Stromal cell of bone marrow (primary cell): ENCODE measurements around the gene RAC2.
A peak's percentile ranks its signal among the peaks of the same experiment; 100 is the strongest.
"Not testable (repeated sequence)": the region's sequence is repeated elsewhere in the genome, so short reads cannot be mapped to it uniquely, and the experiment has no call there.

Experiments
- DNase-seq: peaks from one replicate; pipeline ENCODE4 v3.0.0-alpha.2; 2012; ENCODE audit warnings: low read depth

Gene RAC2

DNA sequence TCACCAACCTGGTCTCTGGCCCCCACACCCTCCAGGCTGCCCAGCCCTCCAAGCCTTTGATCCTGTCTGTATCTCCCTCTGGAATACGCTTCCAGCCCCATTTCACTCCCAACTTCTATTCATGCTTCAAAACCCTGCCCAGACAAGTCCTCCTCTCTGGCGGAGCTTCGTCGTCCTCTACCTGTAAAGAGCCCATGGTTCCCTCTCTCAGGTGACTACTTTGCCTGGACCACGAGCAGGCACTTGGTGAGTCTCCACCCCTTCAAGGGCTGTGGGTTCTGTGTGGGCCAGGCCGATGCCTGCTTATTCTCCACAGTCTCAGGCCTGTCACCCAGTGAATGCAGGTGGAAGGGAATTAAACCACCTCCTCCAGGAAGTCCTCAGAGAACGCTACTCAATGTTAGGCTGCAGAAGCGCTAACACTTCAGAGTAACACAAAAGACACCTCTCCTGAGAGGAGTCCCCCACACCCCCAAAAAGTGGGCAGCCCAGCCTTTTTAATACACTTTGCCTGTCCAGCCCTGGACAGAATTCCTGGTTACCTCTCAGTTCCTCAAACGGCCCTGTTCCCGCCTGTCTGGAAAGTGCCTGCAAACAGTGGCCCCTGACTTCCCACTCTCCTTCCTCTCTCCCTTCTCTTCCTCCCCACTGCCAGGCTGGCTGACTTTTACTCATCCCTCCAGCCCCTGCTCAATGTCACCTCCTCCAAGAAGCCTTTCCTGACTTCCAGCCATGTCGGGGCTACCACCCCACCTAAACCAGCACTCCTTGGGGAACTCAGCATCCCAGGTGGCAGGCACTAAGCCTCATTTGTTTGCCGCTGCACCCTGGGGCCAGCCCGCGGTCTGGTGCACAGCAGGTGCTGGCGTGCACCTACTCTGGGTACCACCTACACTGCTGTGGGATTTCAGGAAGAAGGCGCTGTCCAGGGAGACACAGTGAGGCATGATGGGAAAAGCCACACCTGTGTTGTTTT is 9.0 kb downstream of the RAC2 start:
- DNase-seq, result no peak

DNA sequence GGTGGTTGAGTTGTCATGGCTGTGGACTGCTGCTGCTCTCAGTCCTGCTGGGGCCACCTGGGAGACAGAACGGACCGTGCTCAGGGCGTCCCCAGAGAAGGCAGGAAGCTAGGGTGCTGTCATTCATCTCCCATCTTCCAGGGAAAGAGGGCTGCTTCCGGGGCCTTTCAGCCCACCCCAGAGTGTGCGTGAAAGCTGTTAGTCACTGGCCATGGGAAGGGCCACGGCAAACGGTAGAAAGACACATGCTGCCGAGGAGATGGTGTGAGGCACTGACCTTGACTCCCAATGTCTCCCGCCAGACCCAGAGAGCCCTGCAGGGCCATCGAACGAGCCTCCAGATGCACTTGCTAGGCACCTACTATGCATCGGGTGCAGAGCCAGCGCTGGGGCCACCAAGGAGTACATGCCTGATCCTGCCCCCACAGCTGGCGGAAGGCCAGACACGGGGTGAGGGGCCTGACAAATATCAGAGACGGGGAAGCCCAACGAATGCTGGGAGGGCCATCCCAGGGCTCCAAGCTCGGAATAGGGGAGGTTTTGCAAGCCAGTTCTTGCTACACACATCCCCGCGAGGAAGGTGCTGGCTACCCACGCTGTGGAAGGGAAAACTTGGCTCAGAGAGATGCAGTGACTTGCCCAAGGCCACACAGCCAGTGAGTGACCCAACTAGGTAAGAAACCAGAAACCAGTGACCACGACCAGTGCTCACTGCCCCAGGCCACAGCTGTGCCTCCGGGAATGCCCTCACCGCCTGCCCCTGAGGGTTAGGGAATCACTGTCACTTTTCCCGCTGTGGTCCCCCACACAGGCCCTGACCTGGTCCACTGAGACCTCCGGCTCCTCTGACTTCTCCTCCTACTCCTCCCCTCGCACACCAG is 10.1 kb downstream of the RAC2 start:
- DNase-seq, result no peak

DNA sequence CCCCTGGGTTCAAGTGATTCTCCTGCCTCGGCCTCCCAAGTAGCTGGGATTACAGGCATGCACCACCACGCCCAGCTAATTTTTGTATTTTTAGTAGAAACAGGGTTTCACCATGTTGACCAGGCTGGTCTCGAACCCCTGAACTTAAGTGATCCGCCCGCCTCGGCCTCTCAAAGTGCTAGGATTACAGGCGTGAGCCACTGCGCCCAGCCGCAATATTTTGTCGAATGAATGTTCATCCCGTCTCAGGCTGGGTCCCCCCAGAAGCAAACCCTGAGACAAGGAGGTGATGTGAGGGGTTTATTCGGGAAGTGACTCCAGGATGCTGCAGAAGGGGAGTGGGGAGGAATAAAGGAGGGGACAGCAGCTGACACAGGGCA is 10.7 kb downstream of the RAC2 start:
- not testable (repeated sequence) for DNase-seq

DNA sequence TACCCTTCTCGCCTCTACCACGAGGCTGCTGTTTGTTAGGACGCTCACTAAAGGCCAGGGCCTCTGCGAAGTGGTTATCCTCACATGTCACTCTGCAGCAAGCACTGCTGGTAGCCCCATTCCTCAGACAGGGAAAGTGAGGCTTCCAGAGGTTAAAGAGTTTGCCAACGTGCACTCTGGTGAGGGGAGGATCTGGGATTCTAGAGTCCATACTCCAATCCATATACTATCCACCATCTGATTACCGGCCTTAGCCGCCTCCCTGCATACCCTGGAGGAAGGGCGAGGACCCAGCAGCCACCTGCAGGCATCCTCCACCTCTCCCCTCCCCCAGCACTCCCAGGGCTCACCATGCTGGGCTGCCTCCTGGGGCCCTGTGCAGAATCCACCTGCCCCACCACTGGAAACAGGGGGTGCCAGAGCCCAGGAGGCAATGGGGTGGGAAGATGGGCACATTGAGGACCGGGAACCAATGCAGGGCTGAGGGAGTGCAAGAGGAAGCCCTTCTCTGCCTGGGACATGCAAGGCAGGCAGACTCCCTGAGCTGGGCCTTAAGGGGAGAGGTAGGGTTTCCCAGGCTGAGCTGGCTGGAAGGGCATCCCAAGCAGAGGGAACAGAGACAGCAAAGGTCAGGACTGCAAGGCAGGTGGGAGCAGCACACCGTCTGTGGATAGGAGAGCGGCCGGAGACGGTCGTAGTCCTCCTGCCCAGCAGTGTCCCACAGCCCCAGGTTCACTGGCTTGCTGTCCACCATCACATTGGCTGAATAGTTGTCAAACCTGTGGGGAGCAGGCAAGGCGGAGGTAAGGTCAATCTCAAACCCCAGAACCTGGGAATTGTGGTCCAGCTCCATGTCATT is 11.7 kb downstream of the RAC2 start:
- DNase-seq, result no peak

DNA sequence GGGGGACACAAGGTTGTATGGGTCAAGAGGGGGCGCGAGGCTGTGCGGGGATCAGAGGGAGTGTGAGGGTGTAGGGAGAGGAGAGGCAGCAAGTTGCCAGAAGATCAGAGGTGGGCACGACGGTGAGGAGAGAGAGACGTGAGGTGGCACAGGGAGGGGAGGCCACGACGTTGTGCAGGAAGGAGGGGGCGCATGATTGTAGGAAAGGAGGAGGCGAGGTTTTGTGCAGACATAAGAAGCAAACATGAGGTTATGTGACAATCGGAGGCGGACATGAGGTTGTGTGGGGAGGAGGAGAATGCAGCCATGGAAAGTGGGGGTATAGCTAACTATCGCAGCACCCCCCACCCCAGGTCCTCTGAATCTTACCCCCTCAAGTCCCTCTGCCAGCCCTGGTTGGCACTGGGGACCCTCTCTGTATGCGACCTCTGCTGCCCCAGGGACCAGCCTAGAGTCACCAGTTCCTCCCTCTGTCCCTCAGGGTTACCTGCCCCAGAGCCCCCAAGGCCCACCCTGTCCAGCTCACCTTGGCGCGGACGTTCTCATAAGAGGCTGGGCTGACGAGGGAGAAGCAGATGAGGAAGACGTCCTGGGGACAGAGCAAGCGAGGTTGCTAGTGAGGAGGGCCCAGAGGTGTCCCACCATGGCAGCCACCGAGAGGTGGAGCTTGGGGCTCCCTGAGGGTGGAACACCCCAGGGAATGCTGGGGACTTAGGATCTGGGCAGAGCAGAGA is 12.5 kb downstream of the RAC2 start:
- DNase-seq, result no peak

DNA sequence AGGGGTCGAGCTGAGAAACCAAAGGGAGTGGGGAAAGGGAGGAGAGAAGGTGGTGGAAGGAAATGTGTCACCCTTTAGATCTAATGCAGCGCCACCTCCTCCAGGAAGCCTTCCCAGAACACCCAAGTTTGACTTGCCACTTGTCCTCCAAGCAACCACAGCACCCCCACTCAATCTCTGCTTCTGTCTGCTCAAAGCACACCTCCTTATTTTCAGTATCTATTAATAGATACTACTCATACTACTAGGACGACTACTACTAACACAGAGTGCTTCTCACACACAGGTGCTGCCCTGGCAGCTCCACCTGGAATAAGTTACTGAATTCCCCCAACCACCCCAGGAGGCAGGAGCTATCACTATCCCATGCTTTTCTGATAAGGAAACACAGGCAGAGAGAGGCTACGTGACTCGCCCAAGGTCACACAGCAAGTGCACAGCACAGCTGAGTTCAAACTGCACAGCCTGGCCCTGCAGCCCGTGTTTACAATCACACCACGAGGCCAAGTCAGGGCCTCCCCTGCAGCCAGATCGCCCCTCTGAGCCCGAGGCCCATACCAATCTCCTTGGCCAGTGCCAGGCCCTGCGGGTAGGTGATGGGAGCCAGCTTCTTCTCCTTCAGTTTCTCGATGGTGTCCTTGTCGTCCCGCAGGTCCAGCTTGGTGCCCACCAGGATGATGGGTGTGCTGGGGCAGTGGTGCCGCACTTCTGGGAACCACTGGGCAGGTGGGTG is 13.2 kb downstream of the RAC2 start:
- no peak for DNase-seq

DNA sequence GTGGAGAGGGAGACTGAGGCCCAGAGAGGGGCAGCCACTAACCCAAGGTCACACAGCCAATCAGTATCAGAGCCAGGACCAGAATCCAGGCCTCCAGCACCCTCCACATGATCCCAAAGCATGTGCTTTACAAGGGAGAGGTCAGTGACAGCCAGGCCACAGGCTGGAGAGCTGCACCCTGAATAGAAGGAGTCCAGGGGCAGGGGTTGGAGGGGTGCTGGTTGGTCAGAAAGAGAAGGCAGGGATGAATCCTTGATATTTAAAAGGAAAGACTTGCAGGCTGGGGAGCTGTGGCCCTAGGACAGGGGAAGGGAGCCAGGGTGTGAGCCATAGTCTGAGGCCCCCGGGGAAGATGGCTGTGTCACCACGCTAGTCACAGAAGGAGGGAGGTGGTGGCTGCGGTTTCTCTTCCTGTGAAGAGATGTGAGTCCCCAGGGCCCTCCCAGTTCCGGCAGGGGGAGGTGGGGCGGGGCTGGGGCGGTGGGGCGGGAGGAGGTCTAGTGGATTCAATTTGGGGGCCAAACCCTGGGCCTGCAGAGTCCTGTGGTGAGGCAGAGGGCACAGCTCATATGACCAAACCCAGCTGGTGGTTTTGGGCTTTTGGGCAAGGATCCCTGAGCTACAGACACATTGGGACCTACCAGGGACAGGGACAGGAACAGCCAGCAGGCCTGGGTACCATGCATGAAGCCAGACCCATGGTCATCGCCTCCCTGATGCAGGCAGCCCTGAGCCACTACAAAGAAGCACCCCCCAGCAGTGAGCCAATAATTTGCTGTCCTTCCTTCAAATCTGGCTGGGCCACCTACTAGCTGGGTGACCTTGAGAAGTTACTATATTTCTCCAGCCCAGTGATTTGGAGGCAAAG is 14.0 kb downstream of the RAC2 start:
- no peak for DNase-seq

DNA sequence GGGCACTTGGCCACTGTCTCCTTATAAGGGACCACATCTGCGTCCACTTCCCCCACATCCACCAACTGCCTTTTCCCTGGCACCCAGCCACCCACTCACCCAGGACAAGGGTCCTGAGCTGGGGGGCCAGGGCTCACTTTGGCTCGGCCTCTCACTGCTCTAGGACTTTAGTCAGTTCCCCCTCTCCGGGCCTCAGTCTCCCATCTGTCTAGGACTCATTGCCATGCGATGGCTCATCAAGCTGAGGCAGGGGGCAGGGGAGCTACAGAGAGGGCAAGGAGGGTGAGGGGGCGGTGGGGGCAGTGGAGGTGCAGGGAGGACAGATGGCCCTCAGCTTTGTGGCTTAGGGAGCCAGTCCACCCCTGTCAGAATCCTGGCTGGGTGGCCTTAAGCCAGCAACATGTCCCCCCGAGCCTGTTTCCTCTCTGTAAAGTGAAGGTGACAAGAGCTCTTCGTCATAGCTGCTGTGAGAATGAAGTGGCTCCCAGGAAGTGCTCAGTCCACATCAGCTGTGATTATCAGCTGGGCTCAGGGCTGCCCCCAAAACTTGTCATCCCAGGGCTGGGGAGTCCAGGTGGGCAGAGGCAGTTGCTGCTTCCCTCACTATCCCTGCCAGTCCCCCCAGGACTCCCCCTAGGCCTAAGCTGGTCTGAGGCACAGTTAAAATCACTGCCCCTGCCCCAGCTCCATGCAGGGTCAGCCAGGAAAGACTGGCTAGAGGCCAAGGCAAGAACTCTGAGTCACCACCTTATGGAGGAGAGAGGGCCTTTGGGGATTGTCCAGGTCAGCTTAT is 14.9 kb downstream of the RAC2 start:
- DNase-seq, result peak; percentile 59

DNA sequence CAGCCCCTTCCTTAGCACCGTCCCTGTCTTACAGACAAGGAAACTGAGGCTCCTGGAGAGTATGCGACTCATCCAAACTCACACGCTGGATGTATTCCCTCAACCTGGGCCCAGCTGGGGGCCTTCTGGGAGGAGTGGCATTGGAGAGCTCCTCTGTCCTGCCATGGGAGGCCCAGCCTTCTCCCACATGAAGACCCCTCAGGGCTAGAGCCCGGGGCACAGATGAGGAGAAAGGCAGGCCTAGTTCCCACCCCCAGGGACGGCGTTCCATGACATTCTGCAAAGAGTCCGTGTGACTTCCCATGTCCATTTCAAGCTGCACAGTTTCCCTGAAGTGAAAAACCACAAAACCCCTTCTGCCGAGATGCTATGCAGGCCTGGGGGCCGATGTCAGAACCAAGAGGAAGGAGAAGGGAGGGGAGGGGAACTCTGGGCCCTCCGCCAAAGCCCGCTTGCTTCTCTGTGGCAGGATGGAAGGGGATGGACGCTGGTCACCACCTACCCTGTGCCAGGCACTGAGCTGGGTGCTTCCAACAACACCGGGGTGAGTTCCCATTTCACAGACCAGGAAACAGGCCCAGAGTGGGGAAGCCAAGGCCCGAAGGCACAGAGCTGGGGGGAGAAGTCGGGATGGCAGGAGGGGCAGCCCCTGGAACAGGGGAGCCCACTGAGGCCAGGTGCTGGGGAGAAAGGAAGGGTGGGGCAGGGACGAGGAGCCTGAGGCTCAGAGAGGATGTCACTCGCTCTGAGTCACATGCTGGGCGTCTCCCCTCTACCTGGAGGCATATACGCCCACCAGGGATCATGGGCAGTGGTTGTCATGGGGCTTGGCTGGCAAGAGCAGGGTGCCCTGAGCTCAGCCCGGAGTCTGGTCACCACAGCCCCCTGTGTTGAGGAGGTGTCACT is 15.7 kb downstream of the RAC2 start:
- no peak for DNase-seq

DNA sequence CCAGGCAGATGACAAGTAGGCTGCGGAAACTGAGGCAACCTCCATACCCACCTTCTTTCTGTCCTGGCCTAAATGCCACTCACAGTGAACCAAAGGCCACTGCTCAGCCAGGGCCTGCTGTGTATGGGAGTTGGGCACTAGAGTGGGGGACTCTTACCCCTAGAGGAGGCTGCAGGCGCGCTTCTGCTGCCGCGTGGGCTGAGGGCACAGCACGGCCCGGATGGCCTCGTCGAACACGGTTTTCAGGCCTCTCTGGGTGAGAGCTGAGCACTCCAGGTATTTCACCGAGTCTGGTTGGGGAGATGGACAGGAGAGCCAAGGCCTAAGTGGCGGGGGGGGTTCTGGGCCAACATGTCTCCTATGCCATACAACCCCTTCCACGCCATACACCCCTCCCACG is 17.6 kb downstream of the RAC2 start:
- no peak for DNase-seq

DNA sequence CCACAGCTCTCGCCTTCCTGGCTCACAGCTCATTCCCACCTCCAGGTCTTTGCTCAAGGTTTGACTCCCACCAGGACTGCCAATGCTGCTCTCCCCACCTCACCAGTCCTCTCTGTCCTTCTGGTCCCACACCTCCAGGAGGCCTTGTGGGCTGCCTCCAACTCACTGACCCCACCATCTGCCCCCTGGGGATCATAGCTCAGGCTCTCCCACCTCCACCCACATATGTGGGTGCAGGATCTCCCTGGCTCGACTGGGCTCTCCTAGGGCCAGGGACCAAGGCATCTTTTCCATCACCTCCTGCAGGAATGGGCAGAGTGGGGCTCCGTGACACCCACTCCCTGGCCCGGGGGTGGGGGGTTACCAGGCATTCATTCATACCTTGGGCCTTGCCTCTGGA is 18.0 kb downstream of the RAC2 start:
- no peak for DNase-seq

DNA sequence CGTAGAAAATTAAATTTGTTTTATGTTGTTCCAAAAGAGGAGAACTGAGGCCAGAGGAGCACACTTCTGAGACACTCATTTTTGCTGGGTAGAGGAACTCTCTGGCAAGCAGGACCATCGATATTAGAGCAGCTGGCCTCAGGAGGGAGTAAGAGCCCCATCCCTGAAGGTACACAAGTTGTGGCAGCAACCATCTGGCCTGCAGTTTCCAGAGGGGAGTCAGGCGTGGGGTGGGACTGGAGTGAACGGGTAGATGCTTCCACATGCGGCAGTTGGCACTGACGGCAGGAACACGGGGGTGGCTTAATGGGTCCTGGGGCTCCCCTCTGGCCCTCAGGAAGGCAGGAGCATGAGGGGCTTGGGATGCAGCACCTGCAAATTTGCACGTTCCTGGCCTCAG is 18.6 kb downstream of the RAC2 start:
- no peak for DNase-seq

DNA sequence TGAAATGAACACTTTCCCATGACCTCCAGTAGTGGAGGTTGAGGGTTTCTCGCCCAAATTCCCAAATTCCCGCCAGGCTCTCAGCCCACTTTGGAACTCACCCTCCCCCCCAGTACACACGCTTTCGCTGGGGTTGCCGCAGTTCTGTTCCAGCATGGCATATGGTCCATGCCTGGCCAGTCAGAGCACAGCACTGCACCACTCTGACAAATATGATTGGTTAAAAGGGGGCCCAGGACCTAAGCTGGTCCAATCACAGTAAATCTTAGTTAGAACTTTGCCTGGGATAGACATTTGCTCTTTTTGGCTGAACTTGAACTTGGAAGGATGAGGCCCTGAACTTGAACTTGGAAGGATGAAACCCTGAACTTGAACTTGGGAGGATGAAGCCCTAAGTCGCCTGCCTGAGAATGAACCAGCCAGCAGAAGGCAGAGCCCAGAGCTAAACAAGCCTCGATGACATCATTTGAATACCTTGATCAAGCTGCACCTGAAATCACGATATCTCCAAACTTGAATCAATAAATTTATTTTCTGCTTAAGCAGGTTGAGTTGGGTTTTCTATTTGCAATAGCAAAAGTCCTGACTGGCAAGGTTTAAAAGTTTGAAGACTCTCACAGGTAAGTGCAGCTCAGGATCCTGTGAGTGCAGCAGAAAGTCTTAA is 19.2 kb downstream of the RAC2 start:
- no peak for DNase-seq

DNA sequence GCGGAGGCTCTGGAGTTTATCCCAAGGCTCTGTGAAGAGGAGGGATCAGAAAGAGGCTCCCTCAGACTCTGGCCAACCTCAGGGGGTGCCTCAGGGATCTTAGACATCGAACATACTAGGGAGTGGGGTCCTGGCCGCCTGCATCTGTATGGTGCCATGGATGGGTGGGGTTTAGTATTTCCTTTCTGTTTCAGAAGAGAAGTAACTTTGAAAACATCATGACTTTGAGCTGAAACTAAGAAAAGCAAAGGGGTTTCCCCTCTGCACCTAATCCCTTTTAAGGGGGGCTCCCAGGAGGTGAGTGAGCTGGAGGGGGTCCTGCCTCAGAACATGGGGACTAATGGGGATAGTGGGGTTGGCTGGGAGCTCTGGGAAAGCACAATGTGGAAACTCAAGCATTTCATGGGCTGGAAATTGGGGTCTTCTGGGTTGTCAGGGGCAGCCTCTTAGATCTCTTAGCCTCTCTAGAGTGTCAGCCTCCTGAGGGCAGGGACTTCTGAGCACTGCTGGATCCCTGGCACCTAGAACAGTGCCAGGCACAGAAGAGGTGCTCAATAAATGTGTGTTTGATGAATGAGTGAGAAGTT is 20.0 kb downstream of the RAC2 start:
- DNase-seq, result no peak

DNA sequence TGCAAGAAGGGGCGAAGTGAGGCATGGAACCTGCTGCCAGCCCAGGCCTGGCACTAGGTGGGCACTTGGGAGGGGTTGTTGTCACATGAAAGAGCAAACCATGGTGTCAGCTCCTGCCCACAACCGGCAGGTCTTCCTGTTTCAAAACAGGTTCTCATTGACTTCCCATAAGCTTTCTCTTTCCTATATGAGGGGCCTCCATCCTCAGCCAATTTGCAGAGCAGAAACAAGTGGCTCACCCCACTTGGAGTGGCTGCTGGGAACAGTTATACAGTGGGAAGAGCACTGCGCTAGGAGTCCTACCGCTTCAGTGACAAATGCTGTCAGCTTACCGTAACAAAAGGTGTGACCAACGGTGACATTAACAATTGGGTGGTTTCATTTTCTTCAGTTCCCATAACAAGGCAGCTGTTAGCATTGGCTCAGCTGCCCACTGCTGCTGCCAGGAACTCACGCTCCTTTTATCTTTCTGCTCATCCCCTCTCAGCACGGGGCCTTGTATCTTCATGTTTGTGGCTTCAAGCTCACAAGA is 21.6 kb downstream of the RAC2 start:
- no peak for DNase-seq
